ENCODE measurements around the gene RPL31. TPM values are rescaled to one million over a fixed set of nuclear protein-coding genes. Genes with fewer than 3 reads are reported as not detected.

Gene RPL31
- total and polyA plus RNA-seq, 4 donors, result 1,020 to 6,954 (median 2,548) TPM

DNA sequence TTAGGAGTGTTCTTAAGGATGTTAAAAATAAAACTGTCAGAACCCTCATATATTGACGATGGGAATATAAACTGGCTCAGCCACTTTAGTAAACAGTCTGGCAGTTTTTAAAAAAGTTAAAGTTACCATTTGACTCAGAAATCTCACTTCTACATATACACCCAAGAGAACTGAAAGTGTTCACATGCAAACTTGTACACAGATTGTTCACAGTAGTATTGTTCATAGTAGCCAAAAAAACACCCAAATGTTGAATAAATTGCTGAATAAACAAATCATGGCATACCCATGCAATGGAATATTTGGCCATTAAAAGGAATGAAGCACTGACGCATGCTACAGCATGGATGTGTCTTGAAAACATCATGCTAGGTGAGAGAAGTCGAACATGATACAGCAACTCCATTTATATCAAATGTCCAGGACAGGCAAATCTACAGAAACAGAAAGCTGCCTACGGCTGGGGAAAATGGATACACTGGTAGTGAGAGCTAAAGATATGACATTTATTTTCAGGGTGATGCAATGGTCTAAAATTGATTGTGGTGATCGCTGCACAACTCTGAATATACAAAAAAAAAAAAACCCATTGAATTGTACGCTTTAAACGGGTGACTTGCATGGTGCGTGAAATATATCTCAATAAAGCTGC, 10.1 kb downstream of the RPL31 start:
- ATAC-seq (ENCODE audit: insufficient read depth, low FRiP score) (no peak), DNase-seq (no peak)
- H3K27ac ChIP-seq (ENCODE audit: low read depth in 1 of 2, low read length in 1 of 2), result no peak overlapping the region
- no peak overlapping the region for H3K4me3 ChIP-seq
- peaks cover 0 to 2% (median 0%) of the 10 kb centered on the region in 5 donors for H3K4me1 ChIP-seq (ENCODE audit: control insufficient read depth in 5 of 5, insufficient read depth in 5 of 5, low read length in 5 of 5)
- H3K9ac ChIP-seq (ENCODE audit: insufficient read depth in 1 of 2, low read length in 2 of 2), result no peak overlapping the region
- H3K9me3 ChIP-seq (ENCODE audit: control insufficient read depth in 4 of 4, insufficient read depth in 3 of 4, low read length in 3 of 4), result no peaks in the 10 kb centered on the region
- WGBS, 2 donors, result 73 to 81% methylated on average over 8 of the region's 8 CpGs
- TF ChIP-seq, protein P1, sequence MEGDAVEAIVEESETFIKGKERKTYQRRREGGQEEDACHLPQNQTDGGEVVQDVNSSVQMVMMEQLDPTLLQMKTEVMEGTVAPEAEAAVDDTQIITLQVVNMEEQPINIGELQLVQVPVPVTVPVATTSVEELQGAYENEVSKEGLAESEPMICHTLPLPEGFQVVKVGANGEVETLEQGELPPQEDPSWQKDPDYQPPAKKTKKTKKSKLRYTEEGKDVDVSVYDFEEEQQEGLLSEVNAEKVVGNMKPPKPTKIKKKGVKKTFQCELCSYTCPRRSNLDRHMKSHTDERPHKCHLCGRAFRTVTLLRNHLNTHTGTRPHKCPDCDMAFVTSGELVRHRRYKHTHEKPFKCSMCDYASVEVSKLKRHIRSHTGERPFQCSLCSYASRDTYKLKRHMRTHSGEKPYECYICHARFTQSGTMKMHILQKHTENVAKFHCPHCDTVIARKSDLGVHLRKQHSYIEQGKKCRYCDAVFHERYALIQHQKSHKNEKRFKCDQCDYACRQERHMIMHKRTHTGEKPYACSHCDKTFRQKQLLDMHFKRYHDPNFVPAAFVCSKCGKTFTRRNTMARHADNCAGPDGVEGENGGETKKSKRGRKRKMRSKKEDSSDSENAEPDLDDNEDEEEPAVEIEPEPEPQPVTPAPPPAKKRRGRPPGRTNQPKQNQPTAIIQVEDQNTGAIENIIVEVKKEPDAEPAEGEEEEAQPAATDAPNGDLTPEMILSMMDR (IDR thresholded peaks at IDR 0.05; ENCODE audit: control extremely low read depth, extremely low read depth), result no peak
- H3K36me3 ChIP-seq (ENCODE audit: control insufficient read depth in 4 of 4, insufficient read depth in 4 of 4, low read length in 4 of 4), result peaks cover 12 to 27% (median 15%) of the 10 kb centered on the region in 4 donors
- no peaks in the 10 kb centered on the region for H3K27me3 ChIP-seq (ENCODE audit: control insufficient read depth in 3 of 3, insufficient read depth in 3 of 3, low read length in 2 of 3)

GRCh38 chr2:101012706-101013181, 10.7 kb downstream of the RPL31 start:
- 36 to 50% methylated on average over 5 of the region's 5 CpGs for WGBS, 2 donors
- TF ChIP-seq, protein P1 (IDR thresholded peaks at IDR 0.05; ENCODE audit: control extremely low read depth, extremely low read depth), result peak; percentile 65
- Histone ChIP-seq H3K4me3 (no peak overlapping the region), H3K36me3 (ENCODE audit: control insufficient read depth in 4 of 4, insufficient read depth in 4 of 4, low read length in 4 of 4) (peaks cover 6 to 25% (median 12%) of the 10 kb centered on the region in 4 donors), H3K4me1 (ENCODE audit: control insufficient read depth in 5 of 5, insufficient read depth in 5 of 5, low read length in 5 of 5) (peaks cover 0 to 2% (median 0%) of the 10 kb centered on the region in 5 donors), H3K9me3 (ENCODE audit: control insufficient read depth in 4 of 4, insufficient read depth in 3 of 4, low read length in 3 of 4) (no peaks in the 10 kb centered on the region), H3K27me3 (ENCODE audit: control insufficient read depth in 3 of 3, insufficient read depth in 3 of 3, low read length in 2 of 3) (no peaks in the 10 kb centered on the region), H3K9ac (ENCODE audit: insufficient read depth in 1 of 2, low read length in 2 of 2) (no peak overlapping the region), H3K27ac (ENCODE audit: low read depth in 1 of 2, low read length in 1 of 2) (peak overlapping the region in 1 of 2 donors; percentile 5)
- ATAC-seq (ENCODE audit: insufficient read depth, low FRiP score), result peak; percentile 49
- peak; percentile 51 to 76 (median 66) for DNase-seq

DNA sequence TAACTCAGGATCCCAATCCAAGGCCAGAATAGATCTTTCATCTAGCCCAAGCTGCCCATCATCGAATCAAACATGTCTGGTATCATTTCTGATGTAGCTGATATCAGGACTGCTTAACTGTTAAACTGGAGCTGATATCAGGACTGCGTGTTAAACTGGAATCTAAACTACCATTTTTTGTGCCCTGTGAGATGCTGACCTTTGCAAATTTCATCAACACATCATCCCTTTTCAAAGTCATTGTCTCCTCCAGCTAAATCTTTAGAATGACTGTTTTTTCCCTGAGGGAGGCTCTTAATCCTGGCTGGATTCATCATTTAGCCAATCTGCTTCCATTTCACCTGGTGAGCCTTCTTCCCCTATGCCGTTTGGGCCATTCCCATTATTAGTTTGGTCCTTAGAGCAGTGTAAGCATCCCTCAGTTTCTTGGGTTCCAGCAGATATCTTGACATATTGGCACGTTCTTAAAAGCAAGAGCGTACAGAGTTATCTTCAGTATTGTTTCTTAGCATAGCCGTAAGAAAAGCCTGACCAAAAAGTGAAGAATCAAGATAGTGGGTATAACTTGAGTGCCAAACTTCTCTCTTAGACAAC, 12.3 kb downstream of the RPL31 start:
- Histone ChIP-seq H3K27ac (ENCODE audit: low read depth in 1 of 2, low read length in 1 of 2) (no peak overlapping the region), H3K27me3 (ENCODE audit: control insufficient read depth in 3 of 3, insufficient read depth in 3 of 3, low read length in 2 of 3) (no peaks in the 10 kb centered on the region), H3K9me3 (ENCODE audit: control insufficient read depth in 4 of 4, insufficient read depth in 3 of 4, low read length in 3 of 4) (no peaks in the 10 kb centered on the region), H3K9ac (ENCODE audit: insufficient read depth in 1 of 2, low read length in 2 of 2) (no peak overlapping the region), H3K36me3 (ENCODE audit: control insufficient read depth in 4 of 4, insufficient read depth in 4 of 4, low read length in 4 of 4) (peaks cover 9 to 21% (median 14%) of the 10 kb centered on the region in 4 donors), H3K4me3 (no peak overlapping the region), H3K4me1 (ENCODE audit: control insufficient read depth in 5 of 5, insufficient read depth in 5 of 5, low read length in 5 of 5) (peaks cover 0 to 2% (median 0%) of the 10 kb centered on the region in 5 donors)
- no peak for ATAC-seq (ENCODE audit: insufficient read depth, low FRiP score)
- WGBS, 2 donors, result 95 to 97% methylated on average over 6 of the region's 6 CpGs
- TF ChIP-seq, protein P1 (IDR thresholded peaks at IDR 0.05; ENCODE audit: control extremely low read depth, extremely low read depth), result no peak
- DNase-seq, result no peak

All from lung (tissue), 12 donors.